NCI-H2196 treated with DMSO at 0.1 percent for 48 hours (cell line): ENCODE results near the gene HIPK2.

Experiments used
- DNase-seq: peaks from one replicate; lab custom pipeline; 2025; ENCODE audit not compliant: unreplicated experiment; lab: John Stamatoyannopoulos, UW

The HIPK2 gene

GRCh38 chr7:139600306-139600705 is 177.5 kb downstream of the HIPK2 start:
- DNase-seq: no peak

- no peak for DNase-seq
These were observed 179.2 kb downstream of the HIPK2 start for GRCh38 chr7:139598642-139599041.

GRCh38 chr7:139597028-139597427 is 180.8 kb downstream of the HIPK2 start:
- no peak for DNase-seq

- DNase-seq: no peak
These were observed 181.2 kb downstream of the HIPK2 start for GRCh38 chr7:139596626-139597025.

- DNase-seq: no peak
These were observed 182.0 kb downstream of the HIPK2 start for GRCh38 chr7:139595806-139596205.

GRCh38 chr7:139594911-139595476 is 182.8 kb downstream of the HIPK2 start:
- DNase-seq: no peak

- DNase-seq: no peak
These were observed 183.7 kb downstream of the HIPK2 start for GRCh38 chr7:139594090-139594489.

GRCh38 chr7:139592801-139593461 is 184.9 kb downstream of the HIPK2 start:
- no peak for DNase-seq

GRCh38 chr7:139591550-139592195 is 186.1 kb downstream of the HIPK2 start:
- no peak for DNase-seq

- no peak for DNase-seq
These were observed 188.3 kb downstream of the HIPK2 start for GRCh38 chr7:139589474-139589873.

- no peak for DNase-seq
These were observed 189.2 kb downstream of the HIPK2 start for GRCh38 chr7:139588632-139589031.

- no peak for DNase-seq
These were observed 190.3 kb downstream of the HIPK2 start for GRCh38 chr7:139587535-139587934.

- DNase-seq: no peak
These were observed 191.5 kb downstream of the HIPK2 start for GRCh38 chr7:139586286-139586685.

GRCh38 chr7:139585042-139585441 is 192.8 kb downstream of the HIPK2 start:
- DNase-seq: no peak

GRCh38 chr7:139583826-139584553 is 193.8 kb downstream of the HIPK2 start:
- DNase-seq: no peak

- no peak for DNase-seq
These were observed 195.1 kb downstream of the HIPK2 start for GRCh38 chr7:139582671-139583155.

- DNase-seq: no peak
These were observed 195.6 kb downstream of the HIPK2 start for GRCh38 chr7:139582130-139582650.

GRCh38 chr7:139580435-139580834 is 197.4 kb downstream of the HIPK2 start:
- DNase-seq: no peak

GRCh38 chr7:139576179-139576973 is 201.4 kb downstream of the HIPK2 start:
- no peak for DNase-seq

GRCh38 chr7:139575338-139575680 is 202.5 kb downstream of the HIPK2 start:
- DNase-seq: no peak
